HepG2 (cell line): Measurements from ENCODE around the gene CD7. TPM values are rescaled to one million over a fixed set of nuclear protein-coding genes. Genes with fewer than 3 reads are reported as not detected.

Source experiments
- CBX5 ChIP-seq: sonication (generic); formaldehyde crosslinking; IDR thresholded peaks from 2 replicates; pipeline ENCODE4 v1.4.0; 2020; ENCODE audit warnings: missing genetic modification reagents, borderline replicate concordance
- DR1 ChIP-seq: sonication (generic); formaldehyde crosslinking; IDR thresholded peaks from 2 replicates; pipeline ENCODE4 v1.8.0; 2021; ENCODE audit warnings: mild to moderate bottlenecking, missing genetic modification reagents, inconsistent platforms
- DRAP1 ChIP-seq: IDR thresholded peaks from 2 replicates; pipeline ENCODE4 v1.6.1; 2016; ENCODE audit warnings: missing genetic modification reagents, missing compliant biosample characterization
- HDAC6 ChIP-seq: fragments of 200-600 bp; sonication (generic); IDR thresholded peaks from 2 replicates; pipeline ENCODE4 v1.7.0; 2017; ENCODE audit warnings: mild to moderate bottlenecking, antibody characterized with exemption, low read length, low read depth
- MAFF ChIP-seq: IDR thresholded peaks from 2 replicates; pipeline ENCODE4 v1.6.1; 2011; ENCODE audit warnings: low read depth, low read length, improper control_type of control experiment
- MEIS2 ChIP-seq: sonication (generic); formaldehyde crosslinking; IDR thresholded peaks from 2 replicates; pipeline ENCODE4 v1.9.0; 2021; ENCODE audit warnings: mild to moderate bottlenecking, missing genetic modification reagents
- NR2F6 ChIP-seq, 2 experiments: IDR thresholded peaks; 2 replicates each; pipeline ENCODE4 v1.6.1; 2016; ENCODE audit warnings: antibody characterized with exemption in 1 of 2, mild to moderate bottlenecking in 1 of 2
- PTBP1 ChIP-seq: fragments of 200-400 bp; formaldehyde crosslinking; IDR thresholded peaks from 2 replicates; pipeline ENCODE4 v1.6.1; 2018; ENCODE audit warnings: low read length, low read depth; ENCODE audit not compliant: poor library complexity, severe bottlenecking
- ZBTB33 ChIP-seq: sonication (generic); formaldehyde crosslinking; IDR thresholded peaks from 2 replicates; pipeline ENCODE4 v1.4.0; 2020; ENCODE audit warnings: missing genetic modification reagents
- ZFAT ChIP-seq: sonication (generic); formaldehyde crosslinking; conservative IDR thresholded peaks from 2 replicates; pipeline ENCODE4 v1.8.1; 2023; ENCODE audit warnings: missing genetic modification reagents, inconsistent platforms
- ZNF12 ChIP-seq: sonication (generic); formaldehyde crosslinking; IDR thresholded peaks from 2 replicates; pipeline ENCODE4 v1.5.0; 2020; ENCODE audit warnings: missing genetic modification reagents
- ZNF234 ChIP-seq: sonication (generic); formaldehyde crosslinking; conservative IDR thresholded peaks from 2 replicates; pipeline ENCODE4 v1.5.1; 2020; ENCODE audit warnings: mild to moderate bottlenecking, missing genetic modification reagents
- ZNF496 ChIP-seq: sonication (generic); formaldehyde crosslinking; IDR thresholded peaks from 2 replicates; pipeline ENCODE4 v1.8.1; 2023; ENCODE audit warnings: mild to moderate bottlenecking, moderate library complexity, missing genetic modification reagents; ENCODE audit not compliant: insufficient replicate concordance
- ZNF510 ChIP-seq: sonication (generic); formaldehyde crosslinking; IDR thresholded peaks from 2 replicates; pipeline ENCODE4 v1.4.0; 2020; ENCODE audit warnings: low read depth, mild to moderate bottlenecking, missing genetic modification reagents
- ZNF670 ChIP-seq: sonication (generic); formaldehyde crosslinking; IDR thresholded peaks from 2 replicates; pipeline ENCODE4 v1.8.0; 2022; ENCODE audit warnings: mild to moderate bottlenecking, missing genetic modification reagents, borderline replicate concordance
- ZNF674 ChIP-seq: sonication (generic); formaldehyde crosslinking; IDR thresholded peaks from 2 replicates; pipeline ENCODE4 v1.5.0; 2020; ENCODE audit warnings: low read depth, mild to moderate bottlenecking, missing genetic modification reagents
- ZNF704 ChIP-seq: sonication (generic); formaldehyde crosslinking; IDR thresholded peaks from 2 replicates; pipeline ENCODE4 v1.8.1; 2023; ENCODE audit warnings: mild to moderate bottlenecking, inconsistent platforms, moderate library complexity, missing genetic modification reagents, borderline replicate concordance
- ZNF770 ChIP-seq: sonication (generic); formaldehyde crosslinking; IDR thresholded peaks from 2 replicates; pipeline ENCODE4 v1.5.0; 2020; ENCODE audit warnings: mild to moderate bottlenecking, missing genetic modification reagents
- ZSCAN5A ChIP-seq: sonication (generic); formaldehyde crosslinking; IDR thresholded peaks from 2 replicates; pipeline ENCODE4 v1.8.0; 2022; ENCODE audit warnings: mild to moderate bottlenecking, missing genetic modification reagents, borderline replicate concordance
- polyA plus RNA-seq, 8 experiments: library from polyadenylated mRNA; depleted of rRNA in 3 of 8; stranded (reverse) in 7 of 8; unstranded in 1 of 8; fragments of >200 nt; fragmentation: Illumina TruSeq in 4 of 8; extraction: Trizol in 4 of 8; gene quantifications; 2 replicates each; pipeline versions ENCODE4 v1.2.1 to v1.2.3, GENCODE V29; 2011 to 2016; ENCODE audit warnings: low read depth in 4 of 8, missing spikeins in 1 of 8, mixed read lengths in 1 of 8; ENCODE audit not compliant: insufficient read depth in 1 of 8
- total RNA-seq, 5 experiments: library from RNA; depleted of rRNA; stranded (reverse); fragments of >200 nt; fragmentation: Illumina TruSeq; extraction: Trizol; gene quantifications; 2 replicates each; pipeline ENCODE4 v1.2.3, GENCODE V29; 2016; ENCODE audit warnings: low read depth in 1 of 5

CD7 gene
- total and polyA plus RNA-seq, 2 of the 13 experiments (the other 11 are each of a cell fraction or from before 2014, with no cell fraction given), result 67.6 to 76.4 TPM

- peak; percentile 39; the same call in 1 of the 2 replicates for TF ChIP-seq NR2F6 (IDR thresholded peaks at IDR 0.05)
- TF ChIP-seq NR2F6 (CRISPR knock-in tag; IDR thresholded peaks at IDR 0.05), result peak; percentile 50; the same call in 1 of the 2 replicates
- peak; percentile 47; the same call in 1 of the 2 replicates for TF ChIP-seq DRAP1 (CRISPR knock-in tag)
- no peak for TF ChIP-seq ZNF674
- no peak for TF ChIP-seq DR1
- no peak; the same call in 1 of the 2 replicates for TF ChIP-seq ZNF670 (CRISPR knock-in tag)
- peak; percentile 44; the same call in 1 of the 2 replicates for TF ChIP-seq ZNF770 (CRISPR knock-in tag)
- TF ChIP-seq CBX5, result no peak
- TF ChIP-seq ZNF510 (CRISPR knock-in tag), result no peak
- TF ChIP-seq ZNF496 (CRISPR knock-in tag), result no peak
- no peak for TF ChIP-seq ZNF234
- no peak for TF ChIP-seq MAFF
- TF ChIP-seq ZNF704, result no peak
- no peak for TF ChIP-seq PTBP1
- TF ChIP-seq ZSCAN5A (CRISPR knock-in tag), result no peak
- no peak for TF ChIP-seq ZBTB33
- no peak for TF ChIP-seq ZNF12 (CRISPR knock-in tag)
- TF ChIP-seq ZFAT (CRISPR knock-in tag), result no peak
- no peak for TF ChIP-seq MEIS2 (CRISPR knock-in tag)
- no peak for TF ChIP-seq HDAC6
Measured at GRCh38 chr17:82309656-82310570, 7.5 kb downstream of the CD7 start (continued).
